ENCODE data around the gene CACNA1C. TPM values are rescaled to one million over a fixed set of nuclear protein-coding genes. Genes with fewer than 3 reads are reported as not detected.

The CACNA1C gene
- total RNA-seq, 2 experiments from 2014 or later, result 0.05 to 0.08 TPM

DNA sequence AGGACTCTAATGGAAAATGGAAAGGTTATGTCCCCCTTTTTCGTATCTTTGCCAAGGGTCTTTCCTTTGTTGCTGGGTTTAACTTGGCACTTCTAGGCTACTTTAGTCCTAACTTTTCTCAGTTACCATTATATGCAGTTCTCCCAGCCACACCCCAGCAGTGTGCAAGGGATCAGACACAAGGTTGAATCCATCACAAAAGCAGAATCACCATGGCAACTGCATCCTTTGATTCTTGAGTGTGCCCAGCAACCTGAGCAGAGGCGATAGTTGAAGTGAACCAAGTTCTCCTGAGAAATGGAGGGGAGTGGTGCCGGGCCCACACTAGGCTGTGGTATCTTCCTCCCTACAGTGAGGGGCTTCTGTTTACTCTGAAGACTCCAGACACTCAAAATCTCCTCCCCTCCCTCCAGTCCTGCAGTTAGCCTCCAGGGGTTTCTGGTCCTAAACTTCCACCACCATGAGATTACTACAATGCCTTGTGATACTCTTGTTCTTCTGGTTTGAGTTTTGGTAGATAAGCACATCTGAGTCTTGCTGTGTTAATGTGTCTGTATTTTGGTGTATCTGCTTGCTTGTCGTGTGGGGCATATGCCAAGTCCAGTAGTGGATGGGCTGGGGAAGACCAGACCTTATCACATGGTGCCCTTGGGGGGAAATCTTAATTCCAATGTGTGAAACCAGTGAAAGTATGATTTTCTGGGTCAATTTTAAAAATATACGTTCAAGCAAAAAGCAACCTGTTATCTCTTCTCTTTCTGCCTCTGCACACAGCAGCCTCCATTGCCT lies 183.9 kb downstream of the CACNA1C start:
- no peaks in the 10 kb centered on the region for H3K36me3 ChIP-seq (ENCODE audit: insufficient read depth, low read length)
- Mint-ChIP-seq H3K4me3 (no peak overlapping the region), H3K36me3 (ENCODE audit: low read depth) (no peaks in the 10 kb centered on the region), H3K4me1 (ENCODE audit: low read depth) (no peaks in the 10 kb centered on the region), H3K27ac (no peak overlapping the region), H3K9me3 (no peaks in the 10 kb centered on the region), H3K27me3 (peaks cover 24% of the 10 kb centered on the region)
- ChIA-PET CTCF (no interaction called here), POLR2A (no interaction called here)
- DNase-seq, result no peak
- peaks cover 9 to 13% of the 10 kb centered on the region in 2 experiments for H3K27me3 ChIP-seq (ENCODE audit: control insufficient read depth in 1 of 2, insufficient read depth in 2 of 2, low read length in 2 of 2)
- H3K9me3 ChIP-seq (ENCODE audit: control insufficient read depth in 1 of 2, insufficient read depth in 1 of 2, low read length in 2 of 2), result no peaks in the 10 kb centered on the region
- no peak for ATAC-seq (ENCODE audit: poor library complexity)
- TF ChIP-seq, protein P1, sequence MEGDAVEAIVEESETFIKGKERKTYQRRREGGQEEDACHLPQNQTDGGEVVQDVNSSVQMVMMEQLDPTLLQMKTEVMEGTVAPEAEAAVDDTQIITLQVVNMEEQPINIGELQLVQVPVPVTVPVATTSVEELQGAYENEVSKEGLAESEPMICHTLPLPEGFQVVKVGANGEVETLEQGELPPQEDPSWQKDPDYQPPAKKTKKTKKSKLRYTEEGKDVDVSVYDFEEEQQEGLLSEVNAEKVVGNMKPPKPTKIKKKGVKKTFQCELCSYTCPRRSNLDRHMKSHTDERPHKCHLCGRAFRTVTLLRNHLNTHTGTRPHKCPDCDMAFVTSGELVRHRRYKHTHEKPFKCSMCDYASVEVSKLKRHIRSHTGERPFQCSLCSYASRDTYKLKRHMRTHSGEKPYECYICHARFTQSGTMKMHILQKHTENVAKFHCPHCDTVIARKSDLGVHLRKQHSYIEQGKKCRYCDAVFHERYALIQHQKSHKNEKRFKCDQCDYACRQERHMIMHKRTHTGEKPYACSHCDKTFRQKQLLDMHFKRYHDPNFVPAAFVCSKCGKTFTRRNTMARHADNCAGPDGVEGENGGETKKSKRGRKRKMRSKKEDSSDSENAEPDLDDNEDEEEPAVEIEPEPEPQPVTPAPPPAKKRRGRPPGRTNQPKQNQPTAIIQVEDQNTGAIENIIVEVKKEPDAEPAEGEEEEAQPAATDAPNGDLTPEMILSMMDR (IDR thresholded peaks at IDR 0.05), result no peak
- no peak overlapping the region for H3K4me3 ChIP-seq (ENCODE audit: low read length)
- H3K4me1 ChIP-seq (ENCODE audit: insufficient read depth, low read length), result no peaks in the 10 kb centered on the region
- intact Hi-C loops (cut with DNase I, micrococcal nuclease), result no loop called here
- no peak overlapping the region for H3K27ac ChIP-seq (ENCODE audit: low read depth in 1 of 2, low read length in 2 of 2)

DNA sequence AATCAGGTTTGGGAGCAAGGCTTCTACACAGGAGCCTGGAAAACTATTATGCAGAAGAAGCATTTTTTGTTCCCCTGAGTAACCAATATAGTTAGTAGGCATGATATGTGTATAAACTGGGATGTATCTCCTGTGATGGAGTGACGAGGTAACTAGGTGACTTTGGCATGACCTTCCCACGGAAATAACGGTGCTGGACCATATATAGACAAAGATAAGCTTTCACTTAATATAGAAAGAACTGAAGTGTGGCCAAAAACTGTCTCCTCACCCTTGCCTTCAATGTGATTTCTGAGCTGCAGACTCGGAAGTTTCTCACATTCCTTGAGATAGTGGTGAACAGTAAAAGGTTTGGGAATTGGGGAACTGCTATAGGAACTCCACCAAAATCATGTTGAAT lies 185.3 kb downstream of the CACNA1C start:
- Mint-ChIP-seq H3K36me3 (ENCODE audit: low read depth) (no peaks in the 10 kb centered on the region), H3K4me1 (ENCODE audit: low read depth) (no peaks in the 10 kb centered on the region), H3K4me3 (no peak overlapping the region), H3K27ac (no peak overlapping the region), H3K9me3 (no peaks in the 10 kb centered on the region), H3K27me3 (peaks cover 19% of the 10 kb centered on the region)
- POLR2A ChIA-PET, result no interaction called here
- no peak overlapping the region for H3K27ac ChIP-seq (ENCODE audit: low read depth in 1 of 2, low read length in 2 of 2)
- no peaks in the 10 kb centered on the region for H3K9me3 ChIP-seq (ENCODE audit: control insufficient read depth in 1 of 2, insufficient read depth in 1 of 2, low read length in 2 of 2)
- no peaks in the 10 kb centered on the region for H3K36me3 ChIP-seq (ENCODE audit: insufficient read depth, low read length)
- TF ChIP-seq, protein P1 (IDR thresholded peaks at IDR 0.05), result no peak
- intact Hi-C loops (cut with DNase I, micrococcal nuclease), result no loop called here
- H3K4me3 ChIP-seq (ENCODE audit: low read length), result no peak overlapping the region
- peaks cover 9 to 13% of the 10 kb centered on the region in 2 experiments for H3K27me3 ChIP-seq (ENCODE audit: control insufficient read depth in 1 of 2, insufficient read depth in 2 of 2, low read length in 2 of 2)
- CTCF ChIA-PET, result no interaction called here
- ATAC-seq (ENCODE audit: poor library complexity) (no peak), DNase-seq (no peak)
- no peaks in the 10 kb centered on the region for H3K4me1 ChIP-seq (ENCODE audit: insufficient read depth, low read length)

DNA sequence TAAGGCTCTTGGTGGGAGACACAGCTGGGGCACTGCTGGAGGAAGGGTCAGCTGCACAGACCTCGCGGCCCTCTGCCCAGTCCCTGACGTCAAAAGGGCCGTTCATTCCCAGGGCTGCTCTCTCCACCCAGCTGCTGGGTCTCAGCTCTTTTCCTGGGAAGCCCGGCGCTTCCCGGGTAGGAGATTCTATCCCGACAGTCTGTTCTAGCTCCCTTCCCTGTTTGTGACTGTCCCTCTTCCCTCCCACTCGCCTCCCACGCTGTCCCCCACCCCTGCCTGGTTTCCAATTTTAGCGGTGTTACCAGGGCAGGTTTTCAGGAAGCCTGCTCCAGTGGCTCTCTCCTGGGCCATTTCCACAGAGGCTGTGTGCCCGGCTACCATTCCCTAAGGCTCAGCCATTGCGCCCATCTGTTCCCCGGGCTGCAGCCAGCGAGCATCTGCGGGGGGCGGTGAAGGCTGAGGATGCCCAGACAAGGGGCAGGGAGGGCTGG lies 186.6 kb downstream of the CACNA1C start:
- Mint-ChIP-seq H3K36me3 (ENCODE audit: low read depth) (no peaks in the 10 kb centered on the region), H3K9me3 (no peaks in the 10 kb centered on the region), H3K27ac (no peak overlapping the region), H3K4me3 (no peak overlapping the region), H3K27me3 (peaks cover 19% of the 10 kb centered on the region), H3K4me1 (ENCODE audit: low read depth) (no peaks in the 10 kb centered on the region)
- intact Hi-C loops (cut with DNase I, micrococcal nuclease), result no loop called here
- Histone ChIP-seq H3K9me3 (ENCODE audit: control insufficient read depth in 1 of 2, insufficient read depth in 1 of 2, low read length in 2 of 2) (no peaks in the 10 kb centered on the region), H3K27me3 (ENCODE audit: control insufficient read depth in 1 of 2, insufficient read depth in 2 of 2, low read length in 2 of 2) (peaks cover 5 to 9% of the 10 kb centered on the region in 2 experiments), H3K4me3 (ENCODE audit: low read length) (no peak overlapping the region), H3K4me1 (ENCODE audit: insufficient read depth, low read length) (no peaks in the 10 kb centered on the region), H3K36me3 (ENCODE audit: insufficient read depth, low read length) (no peaks in the 10 kb centered on the region), H3K27ac (ENCODE audit: low read depth in 1 of 2, low read length in 2 of 2) (no peak overlapping the region)
- ChIA-PET CTCF (no interaction called here), POLR2A (no interaction called here)
- ATAC-seq (ENCODE audit: poor library complexity), result no peak
- no peak for DNase-seq
- TF ChIP-seq, protein P1 (IDR thresholded peaks at IDR 0.05), result no peak

All from CD4-positive, alpha-beta T cell (primary cell).